ENCODE data around the gene MRE11.

DNA sequence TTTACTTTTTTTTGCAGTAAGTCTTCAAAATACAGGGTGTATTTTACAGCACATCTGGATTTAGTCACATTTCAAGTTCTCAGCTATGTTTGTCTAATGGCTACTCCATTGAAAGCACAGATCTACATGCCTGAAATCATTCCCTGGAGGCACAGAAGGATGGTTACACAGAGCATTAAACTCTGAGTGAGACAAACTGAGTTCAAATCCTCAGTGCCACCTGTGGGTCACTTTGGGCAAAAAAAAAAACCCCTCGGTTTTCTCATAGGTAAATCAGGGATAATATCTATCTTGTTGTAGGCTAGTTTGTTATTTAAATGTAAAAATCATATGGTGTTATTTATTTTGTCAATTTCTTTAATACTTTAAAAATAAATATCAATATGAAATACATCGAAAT is 7.9 kb upstream of the MRE11 start:
- TF ChIP-seq POLR2AphosphoS5 (IDR thresholded peaks at IDR 0.05) (no peak), EP300 (IDR thresholded peaks at IDR 0.05) (no peak)
- TF ChIP-seq, protein P1, sequence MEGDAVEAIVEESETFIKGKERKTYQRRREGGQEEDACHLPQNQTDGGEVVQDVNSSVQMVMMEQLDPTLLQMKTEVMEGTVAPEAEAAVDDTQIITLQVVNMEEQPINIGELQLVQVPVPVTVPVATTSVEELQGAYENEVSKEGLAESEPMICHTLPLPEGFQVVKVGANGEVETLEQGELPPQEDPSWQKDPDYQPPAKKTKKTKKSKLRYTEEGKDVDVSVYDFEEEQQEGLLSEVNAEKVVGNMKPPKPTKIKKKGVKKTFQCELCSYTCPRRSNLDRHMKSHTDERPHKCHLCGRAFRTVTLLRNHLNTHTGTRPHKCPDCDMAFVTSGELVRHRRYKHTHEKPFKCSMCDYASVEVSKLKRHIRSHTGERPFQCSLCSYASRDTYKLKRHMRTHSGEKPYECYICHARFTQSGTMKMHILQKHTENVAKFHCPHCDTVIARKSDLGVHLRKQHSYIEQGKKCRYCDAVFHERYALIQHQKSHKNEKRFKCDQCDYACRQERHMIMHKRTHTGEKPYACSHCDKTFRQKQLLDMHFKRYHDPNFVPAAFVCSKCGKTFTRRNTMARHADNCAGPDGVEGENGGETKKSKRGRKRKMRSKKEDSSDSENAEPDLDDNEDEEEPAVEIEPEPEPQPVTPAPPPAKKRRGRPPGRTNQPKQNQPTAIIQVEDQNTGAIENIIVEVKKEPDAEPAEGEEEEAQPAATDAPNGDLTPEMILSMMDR (IDR thresholded peaks at IDR 0.05), result no peak
